ENCODE results near the gene SCLY. TPM values are rescaled to one million over a fixed set of nuclear protein-coding genes. Genes with fewer than 3 reads are reported as not detected.

The SCLY gene
- total RNA-seq, 1 experiment from 2014 or later: 21.7 TPM

- peaks cover 6% of the 10 kb centered on the region for H3K36me3 Mint-ChIP-seq (ENCODE audit: insufficient read depth, unreplicated experiment)
- intact Hi-C loops (cut with micrococcal nuclease; ENCODE audit: unreplicated experiment): no loop called here
These were observed 40.3 kb downstream of the SCLY start for GRCh38 chr2:238100821-238101771.

DNA sequence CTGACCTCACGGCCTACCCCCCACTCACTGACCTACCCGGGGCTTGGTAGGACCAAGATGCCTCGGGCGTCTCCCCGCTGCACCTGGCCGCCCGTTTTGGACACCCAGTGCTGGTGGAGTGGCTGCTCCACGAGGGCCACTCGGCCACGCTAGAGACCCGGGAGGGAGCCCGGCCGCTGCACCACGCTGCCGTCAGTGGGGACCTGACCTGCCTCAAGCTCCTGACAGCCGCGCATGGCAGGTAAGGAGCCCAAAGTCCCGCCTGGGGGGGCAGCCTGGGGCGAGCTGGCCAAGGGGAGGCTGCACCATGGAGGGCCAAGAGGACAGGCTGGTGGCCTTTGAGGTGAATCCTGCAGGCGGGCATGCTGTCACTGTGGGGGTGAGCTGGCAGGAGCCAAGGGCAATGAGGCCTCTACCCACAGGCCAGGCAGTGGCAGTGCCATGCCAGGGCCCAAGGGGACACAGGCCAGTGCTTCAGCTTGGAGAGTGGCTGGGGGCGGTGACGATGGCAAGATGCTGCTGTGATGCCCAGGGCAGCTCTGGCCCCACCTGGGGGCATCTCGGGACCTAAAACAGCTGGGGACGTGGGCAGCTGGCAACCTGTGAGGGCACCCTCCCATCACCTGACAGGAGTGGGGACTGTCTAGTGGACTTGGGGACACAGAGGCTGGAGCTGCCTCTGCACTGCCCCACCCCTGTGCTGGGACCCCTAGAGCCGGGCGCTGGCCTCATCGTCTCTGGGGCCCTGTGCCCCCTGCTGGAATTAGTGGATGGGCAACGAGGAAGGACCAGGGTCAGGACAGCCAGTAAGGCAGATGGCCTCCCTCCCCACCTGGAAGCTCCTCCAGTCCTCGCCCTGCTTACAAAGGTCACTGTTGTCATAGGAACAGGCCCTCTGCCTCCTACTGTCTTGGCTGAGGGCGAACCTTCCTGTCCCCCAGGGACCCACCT lies 41.4 kb downstream of the SCLY start:
- Mint-ChIP-seq H3K36me3 (ENCODE audit: insufficient read depth, unreplicated experiment) (peaks cover 4% of the 10 kb centered on the region), H3K27me3 (ENCODE audit: insufficient read depth, unreplicated experiment) (no peaks in the 10 kb centered on the region), H3K9me3 (ENCODE audit: unreplicated experiment) (no peaks in the 10 kb centered on the region), H3K4me3 (ENCODE audit: unreplicated experiment) (no peak overlapping the region), H3K4me1 (ENCODE audit: low read depth, unreplicated experiment) (no peaks in the 10 kb centered on the region), H3K27ac (ENCODE audit: unreplicated experiment) (no peak overlapping the region)
- DNase-seq: no peak
- Histone ChIP-seq H3K4me1 (no peaks in the 10 kb centered on the region), H3K4me3 (ENCODE audit: low read depth, low read length) (no peak overlapping the region), H3K36me3 (ENCODE audit: control insufficient read depth, insufficient read depth, low read length) (no peaks in the 10 kb centered on the region), H3K9me3 (no peaks in the 10 kb centered on the region), H3K27me3 (replicated peaks; ENCODE audit: control insufficient read depth, insufficient read depth, low read length) (no peaks in the 10 kb centered on the region)
- ChIA-PET CTCF (no interaction called here), POLR2A (no interaction called here)
- BruUV-seq (replicated peaks): no TSS peak
- intact Hi-C loops (cut with micrococcal nuclease; ENCODE audit: unreplicated experiment): loop anchor here (2.0 kb wide), 1 partner anchor 243 kb away; the partner anchor contains the start of gene RAMP1
- TF ChIP-seq CTCF (IDR thresholded peaks at IDR 0.05; ENCODE audit: insufficient read depth in 1 of 2, low read depth in 1 of 2, low read length in 1 of 2, severe bottlenecking in 1 of 2, unreplicated experiment in 1 of 2): no peak

More at GRCh38 chr2:238100821-238101771, 40.3 kb downstream of the SCLY start:
- no peaks in the 10 kb centered on the region for H3K9me3 Mint-ChIP-seq (ENCODE audit: unreplicated experiment)
- no TSS peak for BruUV-seq (replicated peaks)
- no peak overlapping the region for H3K27ac Mint-ChIP-seq (ENCODE audit: unreplicated experiment)
- no peak for TF ChIP-seq CTCF (IDR thresholded peaks at IDR 0.05; ENCODE audit: insufficient read depth in 1 of 2, low read depth in 1 of 2, low read length in 1 of 2, severe bottlenecking in 1 of 2, unreplicated experiment in 1 of 2)
- H3K27me3 ChIP-seq (replicated peaks; ENCODE audit: control insufficient read depth, insufficient read depth, low read length): no peaks in the 10 kb centered on the region
- CTCF ChIA-PET: no interaction called here
- H3K9me3 ChIP-seq: no peaks in the 10 kb centered on the region
- H3K27me3 Mint-ChIP-seq (ENCODE audit: insufficient read depth, unreplicated experiment): no peaks in the 10 kb centered on the region
- no peak for DNase-seq
- POLR2A ChIA-PET: no interaction called here
- H3K4me3 ChIP-seq (ENCODE audit: low read depth, low read length): no peak overlapping the region
- no peaks in the 10 kb centered on the region for H3K4me1 Mint-ChIP-seq (ENCODE audit: low read depth, unreplicated experiment)
- no peak overlapping the region for H3K4me3 Mint-ChIP-seq (ENCODE audit: unreplicated experiment)
- no peaks in the 10 kb centered on the region for H3K4me1 ChIP-seq
- H3K36me3 ChIP-seq (ENCODE audit: control insufficient read depth, insufficient read depth, low read length): no peaks in the 10 kb centered on the region

GRCh38 chr2:238102865-238103264 lies 42.1 kb downstream of the SCLY start:
- BruUV-seq (replicated peaks): no TSS peak
- TF ChIP-seq CTCF (IDR thresholded peaks at IDR 0.05; ENCODE audit: insufficient read depth in 1 of 2, low read depth in 1 of 2, low read length in 1 of 2, severe bottlenecking in 1 of 2, unreplicated experiment in 1 of 2): no peak
- Mint-ChIP-seq H3K4me1 (ENCODE audit: low read depth, unreplicated experiment) (no peaks in the 10 kb centered on the region), H3K4me3 (ENCODE audit: unreplicated experiment) (no peak overlapping the region), H3K9me3 (ENCODE audit: unreplicated experiment) (no peaks in the 10 kb centered on the region), H3K27ac (ENCODE audit: unreplicated experiment) (no peak overlapping the region), H3K27me3 (ENCODE audit: insufficient read depth, unreplicated experiment) (no peaks in the 10 kb centered on the region), H3K36me3 (ENCODE audit: insufficient read depth, unreplicated experiment) (no peaks in the 10 kb centered on the region)
- no peaks in the 10 kb centered on the region for H3K36me3 ChIP-seq (ENCODE audit: control insufficient read depth, insufficient read depth, low read length)
- H3K9me3 ChIP-seq: no peaks in the 10 kb centered on the region
- intact Hi-C loops (cut with micrococcal nuclease; ENCODE audit: unreplicated experiment): loop anchor here (2.0 kb wide), 1 partner anchor 244 kb away; the partner anchor contains the start of gene RAMP1
- H3K4me3 ChIP-seq (ENCODE audit: low read depth, low read length): no peak overlapping the region
- H3K4me1 ChIP-seq: no peaks in the 10 kb centered on the region
- ChIA-PET POLR2A (no interaction called here), CTCF (no interaction called here)
- no peaks in the 10 kb centered on the region for H3K27me3 ChIP-seq (replicated peaks; ENCODE audit: control insufficient read depth, insufficient read depth, low read length)
- DNase-seq: no peak

Measured in Caco-2 (cell line).